Spleen (tissue), 11 donors: Measurements from ENCODE around the gene EXOSC2. TPM values are rescaled to one million over a fixed set of nuclear protein-coding genes. Genes with fewer than 3 reads are reported as not detected.
A peak's percentile ranks its signal among the peaks of the same experiment; 100 is the strongest.

Experiments
- DNase-seq: peaks from one replicate; pipeline ENCODE4 v3.0.0-alpha.2; 2020
- H3K27ac ChIP-seq, 8 donors: fragments of 200-600 bp; sonication (generic) in 7 of 8; 1 replicate in 4 of 8; 2 replicates in 4 of 8; pipeline versions ENCODE4 v1.5.0 to v1.8.0; 2016 to 2021; ENCODE audit warnings: inconsistent platforms in 4 of 8, mild to moderate bottlenecking in 4 of 8, moderate library complexity in 1 of 8
- H3K27me3 ChIP-seq, 7 donors: fragments of 200-600 bp; sonication (generic) in 6 of 7; replicated peaks in 1 of 7; 1 replicate in 4 of 7; 2 replicates in 3 of 7; pipeline versions ENCODE4 v1.5.0 to v1.8.0; 2016 to 2021; ENCODE audit warnings: inconsistent platforms in 3 of 7, mild to moderate bottlenecking in 1 of 7
- H3K36me3 ChIP-seq, 6 donors: fragments of 200-600 bp; sonication (generic) in 5 of 6; 1 replicate in 4 of 6; 2 replicates in 2 of 6; pipeline versions ENCODE4 v1.5.0 to v1.8.0; 2016 to 2021; ENCODE audit warnings: inconsistent platforms in 2 of 6
- H3K4me1 ChIP-seq, 6 donors: fragments of 200-600 bp; sonication (generic) in 5 of 6; 1 replicate in 3 of 6; 2 replicates in 3 of 6; pipeline versions ENCODE4 v1.5.0 to v1.8.0; 2016 to 2021; ENCODE audit warnings: inconsistent platforms in 3 of 6
- H3K4me3 ChIP-seq, 8 donors: fragments of 200-600 bp; sonication (generic) in 7 of 8; 1 replicate in 4 of 8; 2 replicates in 4 of 8; pipeline versions ENCODE4 v1.5.0 to v1.8.0; 2016 to 2021; ENCODE audit warnings: inconsistent platforms in 4 of 8, mild to moderate bottlenecking in 4 of 8, moderate library complexity in 2 of 8
- H3K9me3 ChIP-seq, 8 donors: fragments of 200-600 bp; sonication (generic) in 7 of 8; 1 replicate in 4 of 8; 2 replicates in 4 of 8; pipeline versions ENCODE4 v1.5.0 to v1.8.0; 2016 to 2021; ENCODE audit warnings: inconsistent platforms in 4 of 8
- CTCF ChIP-seq, 11 experiments: fragments of 200-600 bp in 7 of 11; fragments of 450-650 bp in 4 of 11; sonication (generic) in 4 of 11; IDR thresholded peaks in 8 of 11; conservative IDR thresholded peaks in 3 of 11; 1 replicate in 7 of 11; 2 replicates in 4 of 11; pipeline versions ENCODE4 v1.4.0 to v1.8.0; 2016 to 2021; ENCODE audit warnings: antibody characterized with exemption in 11 of 11, inconsistent platforms in 4 of 11, mild to moderate bottlenecking in 1 of 11
- POLR2A ChIP-seq, 3 donors: fragments of 450-650 bp; IDR thresholded peaks; one replicate each; pipeline ENCODE4 v1.5.1; 2017; ENCODE audit warnings: antibody characterized with exemption in 3 of 3, mild to moderate bottlenecking in 1 of 3
- POLR2AphosphoS5 ChIP-seq, 3 donors: sonication (generic); formaldehyde crosslinking; IDR thresholded peaks; one replicate each; pipeline ENCODE4 v1.5.1; 2017; ENCODE audit warnings: antibody characterized with exemption in 3 of 3
- WGBS, 5 donors: extraction: QIAGEN DNeasy Blood & Tissue Kit in 3 of 5; methylation state at CpG; one replicate each; pipeline versions ENCODE4 v1.1.5 to v1.1.7; 2013 to 2018; 5-methylcytosine and 5-hydroxymethylcytosine counted together
- intact Hi-C: fragments of 100-400 bp; cut with DNase I; formaldehyde crosslinking; loops from one replicate; pipeline ENCODE4 v1.15.0; 2023; ENCODE audit warnings: low total_unique reads
- polyA plus RNA-seq, 3 donors: library from polyadenylated mRNA; stranded (reverse); fragments of 200-250 nt; gene quantifications; one replicate each; pipeline ENCODE4 v1.2.1, GENCODE V29; 2013
- total RNA-seq, 7 donors: library from RNA; depleted of rRNA in 3 of 7; stranded (reverse); fragments of >200 nt in 3 of 7; fragmentation: NEBNext Ultra II Directional in 4 of 7; extraction: Animal tissue kit (Norgen Biotek cat#: 25700) in 4 of 7; gene quantifications; one replicate each; pipeline versions ENCODE4 v1.1.0 to v1.2.1, GENCODE V29; 2016 to 2021
- donor health status: healthy with polysubstance abuse.
- donor health status: DM: no; HTN: no; CAD: no; lungs with moderate emphysema.
- donor health status: DM: no; HTN: no; CAD: no.
- donor health status: Bipolar disorder and iron deficiency.
- donor health status: healthy.
- donor health status: DM: no; HTN: no; CAD: no.
- donor health status: DM: yes; HTN: yes; CAD: no.

The EXOSC2 gene
- total and polyA plus RNA-seq, 10 donors: 16.9 to 34.6 (median 24.8) TPM

GRCh38 chr9:130689937-130690700 lies 3.5 kb upstream of the EXOSC2 start:
- Histone ChIP-seq H3K9me3 (peaks cover 0 to 7% (median 3%) of the 10 kb centered on the region in 8 donors), H3K4me3 (peak overlapping the region in 4 of 8 donors; percentile 12 to 49 (median 21)), H3K36me3 (no peaks in the 10 kb centered on the region), H3K4me1 (peaks cover 10 to 27% (median 23%) of the 10 kb centered on the region in 6 donors), H3K27ac (peak overlapping the region in 6 of 8 donors; percentile 33 to 67 (median 46)), H3K27me3 (no peaks in the 10 kb centered on the region)
- TF ChIP-seq POLR2A (IDR thresholded peaks at IDR 0.05) (no peak), POLR2AphosphoS5 (IDR thresholded peaks at IDR 0.05) (peak in 1 of 3 donors; percentile 12)
- intact Hi-C loops: no loop called here
- DNase-seq: no peak
- WGBS, 5 donors: 67 to 77% (median 73%) methylated on average over 15 of the region's 15 CpGs

GRCh38 chr9:130692321-130692720 lies 1.3 kb upstream of the EXOSC2 start:
- Histone ChIP-seq H3K9me3 (no peaks in the 10 kb centered on the region), H3K4me3 (peak overlapping the region in 2 of 8 donors; percentile 77 to 92), H3K36me3 (peaks cover 0 to 22% (median 16%) of the 10 kb centered on the region in 6 donors), H3K27me3 (no peaks in the 10 kb centered on the region), H3K4me1 (peaks cover 13 to 47% (median 29%) of the 10 kb centered on the region in 6 donors), H3K27ac (peak overlapping the region in 1 of 8 donors; percentile 81)
- intact Hi-C loops: no loop called here
- WGBS, 5 donors: 65 to 77% (median 69%) methylated on average over 12 to 25 of the region's 25 CpGs
- DNase-seq: peak; percentile 82
- TF ChIP-seq POLR2AphosphoS5 (IDR thresholded peaks at IDR 0.05): no peak
- TF ChIP-seq CTCF (IDR thresholded peaks at IDR 0.05 in 8 of 11, conservative IDR thresholded peaks at IDR 0.05 in 3 of 11): peak in 1 of 11 experiments; percentile 31

- H3K27me3 ChIP-seq: no peaks in the 10 kb centered on the region
- DNase-seq: no peak
- H3K27ac ChIP-seq: peak overlapping the region; percentile 35 to 81 (median 68)
- peak overlapping the region; percentile 61 to 93 (median 88) for H3K4me3 ChIP-seq
- intact Hi-C loops: no loop called here
- no peaks in the 10 kb centered on the region for H3K9me3 ChIP-seq
- H3K4me1 ChIP-seq: peaks cover 13 to 49% (median 30%) of the 10 kb centered on the region in 6 donors
- H3K36me3 ChIP-seq: peaks cover 0 to 29% (median 23%) of the 10 kb centered on the region in 6 donors
- WGBS, 5 donors: 5 to 12% (median 7%) methylated on average over 8 of the region's 8 CpGs
- no peak for TF ChIP-seq POLR2A (IDR thresholded peaks at IDR 0.05)
- no peak for TF ChIP-seq CTCF (IDR thresholded peaks at IDR 0.05 in 8 of 11, conservative IDR thresholded peaks at IDR 0.05 in 3 of 11)
- no peak for TF ChIP-seq POLR2AphosphoS5 (IDR thresholded peaks at IDR 0.05)
Measured at GRCh38 chr9:130693101-130693425, 517 bp upstream of the EXOSC2 start.

GRCh38 chr9:130694205-130694604 lies 625 bp downstream of the EXOSC2 start:
- DNase-seq: no peak
- intact Hi-C loops: no loop called here
- H3K4me3 ChIP-seq: peak overlapping the region; percentile 61 to 93 (median 88)
- no peaks in the 10 kb centered on the region for H3K9me3 ChIP-seq
- TF ChIP-seq CTCF (IDR thresholded peaks at IDR 0.05 in 8 of 11, conservative IDR thresholded peaks at IDR 0.05 in 3 of 11): no peak
- TF ChIP-seq POLR2AphosphoS5 (IDR thresholded peaks at IDR 0.05): no peak
- TF ChIP-seq POLR2A (IDR thresholded peaks at IDR 0.05): no peak
- 0 to 2% (median 0%) methylated on average over 8 of the region's 8 CpGs for WGBS, 5 donors
- no peaks in the 10 kb centered on the region for H3K27me3 ChIP-seq
- peaks cover 13 to 60% (median 32%) of the 10 kb centered on the region in 6 donors for H3K4me1 ChIP-seq
- peak overlapping the region in 4 of 8 donors; percentile 36 to 81 (median 68) for H3K27ac ChIP-seq
- H3K36me3 ChIP-seq: peaks cover 0 to 41% (median 34%) of the 10 kb centered on the region in 6 donors
